ENCODE measurements around the gene LINGO1.

DNA sequence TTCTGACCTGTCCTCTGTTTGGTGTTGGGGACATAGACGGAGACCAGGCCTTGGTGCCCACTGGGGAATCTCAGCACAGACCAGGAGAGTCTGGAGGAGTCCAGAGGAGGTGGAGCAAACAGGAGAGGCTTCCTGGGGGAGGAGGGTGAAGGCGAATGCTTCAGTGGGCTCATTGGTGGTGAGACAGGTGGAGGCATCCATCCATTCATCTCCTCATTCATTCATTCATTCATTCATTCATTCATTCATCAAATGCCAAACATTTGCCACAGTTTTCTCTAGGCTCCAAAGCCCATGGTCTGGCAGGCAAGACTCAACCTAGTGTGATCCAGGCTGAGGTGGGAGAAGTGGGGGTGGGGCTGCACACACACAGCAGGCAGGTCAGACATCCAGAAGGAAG lies 7.9 kb upstream of the LINGO1 start:
- TF ChIP-seq, protein P1, sequence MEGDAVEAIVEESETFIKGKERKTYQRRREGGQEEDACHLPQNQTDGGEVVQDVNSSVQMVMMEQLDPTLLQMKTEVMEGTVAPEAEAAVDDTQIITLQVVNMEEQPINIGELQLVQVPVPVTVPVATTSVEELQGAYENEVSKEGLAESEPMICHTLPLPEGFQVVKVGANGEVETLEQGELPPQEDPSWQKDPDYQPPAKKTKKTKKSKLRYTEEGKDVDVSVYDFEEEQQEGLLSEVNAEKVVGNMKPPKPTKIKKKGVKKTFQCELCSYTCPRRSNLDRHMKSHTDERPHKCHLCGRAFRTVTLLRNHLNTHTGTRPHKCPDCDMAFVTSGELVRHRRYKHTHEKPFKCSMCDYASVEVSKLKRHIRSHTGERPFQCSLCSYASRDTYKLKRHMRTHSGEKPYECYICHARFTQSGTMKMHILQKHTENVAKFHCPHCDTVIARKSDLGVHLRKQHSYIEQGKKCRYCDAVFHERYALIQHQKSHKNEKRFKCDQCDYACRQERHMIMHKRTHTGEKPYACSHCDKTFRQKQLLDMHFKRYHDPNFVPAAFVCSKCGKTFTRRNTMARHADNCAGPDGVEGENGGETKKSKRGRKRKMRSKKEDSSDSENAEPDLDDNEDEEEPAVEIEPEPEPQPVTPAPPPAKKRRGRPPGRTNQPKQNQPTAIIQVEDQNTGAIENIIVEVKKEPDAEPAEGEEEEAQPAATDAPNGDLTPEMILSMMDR (IDR thresholded peaks at IDR 0.05; ENCODE audit: extremely low read depth in 1 of 2, insufficient read depth in 1 of 2, low read depth in 1 of 2, low read length in 2 of 2) = no peak
- TF ChIP-seq POLR2A (IDR thresholded peaks at IDR 0.05; ENCODE audit: low read depth, low read length) = no peak

Data from endothelial cell of umbilical vein (primary cell).